Peyer's patch (tissue), 4 donors: ENCODE data around the gene HSD11B2.
A peak's percentile ranks its signal among the peaks of the same experiment; 100 is the strongest.

Source experiments
- CTCF ChIP-seq, 6 experiments: fragments of 450-650 bp in 4 of 6; fragments of 200-600 bp in 2 of 6; sonication (generic) in 1 of 6; IDR thresholded peaks; one replicate each; pipeline ENCODE4 v1.5.1; 2017 to 2019; ENCODE audit warnings: antibody characterized with exemption in 6 of 6, mild to moderate bottlenecking in 3 of 6, moderate library complexity in 1 of 6
- POLR2A ChIP-seq, 2 donors: fragments of 450-650 bp; IDR thresholded peaks; one replicate each; pipeline ENCODE4 v1.5.1; 2017; ENCODE audit warnings: antibody characterized with exemption in 2 of 2, mild to moderate bottlenecking in 2 of 2, moderate library complexity in 2 of 2

GRCh38 chr16:67393111-67393787 is 37.7 kb upstream of the HSD11B2 start, which contains the start of gene TPPP3:
- peak in 5 of 6 experiments; percentile 21 to 85 (median 68) for TF ChIP-seq CTCF (IDR thresholded peaks at IDR 0.05)
- TF ChIP-seq POLR2A (IDR thresholded peaks at IDR 0.05), result no peak
